ENCODE data around the gene SPTBN1. TPM values are rescaled to one million over a fixed set of nuclear protein-coding genes. Genes with fewer than 3 reads are reported as not detected.

Gene SPTBN1
- total RNA-seq, 1 donor from 2014 or later, result 70.3 TPM

DNA sequence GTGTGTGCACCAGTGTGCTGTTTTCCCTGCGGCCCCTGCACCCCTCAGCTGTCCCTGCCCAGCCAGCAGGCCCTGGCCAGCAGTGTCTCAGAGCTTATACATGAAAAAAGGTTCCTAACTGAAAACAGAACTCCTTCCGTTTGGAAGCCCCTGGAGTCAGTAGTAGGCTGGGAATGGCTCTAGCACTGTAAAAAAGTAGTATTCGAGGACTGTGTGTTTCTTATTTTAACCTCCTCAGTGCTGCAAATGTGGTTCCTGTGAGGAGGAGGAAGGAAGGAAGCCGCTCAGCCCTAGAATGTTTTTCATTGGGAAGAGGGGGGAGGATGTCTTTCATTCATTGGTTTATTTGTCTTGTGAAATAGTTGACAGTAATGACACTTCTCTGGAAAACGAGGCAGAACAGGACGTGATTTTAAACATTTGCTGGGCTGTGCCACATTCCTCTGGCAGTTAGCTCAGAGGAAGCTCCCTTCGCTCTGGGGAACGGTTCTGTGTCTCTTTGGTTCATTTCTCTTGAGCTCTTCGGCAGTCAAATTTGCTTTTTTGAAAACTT is 103.5 kb downstream of the SPTBN1 start:
- Mint-ChIP-seq H3K4me1 (ENCODE audit: low read depth) (peaks cover 56% of the 10 kb centered on the region), H3K4me3 (ENCODE audit: low read depth) (peak overlapping the region; percentile 90), H3K27ac (peak overlapping the region; percentile 88), H3K27me3 (ENCODE audit: low read depth) (no peaks in the 10 kb centered on the region), H3K36me3 (ENCODE audit: low read depth) (peaks cover 17% of the 10 kb centered on the region), H3K9me3 (no peaks in the 10 kb centered on the region)
- intact Hi-C loops (cut with micrococcal nuclease), result loop anchor here (1.0 to 10.0 kb wide), 7 partner anchors 12 to 595 kb away; partner anchors contain the start of gene RTN4
- no peak for DNase-seq (ENCODE audit: low spot score)

- Mint-ChIP-seq H3K9me3 (no peaks in the 10 kb centered on the region), H3K36me3 (ENCODE audit: low read depth) (peaks cover 24% of the 10 kb centered on the region), H3K27me3 (ENCODE audit: low read depth) (no peaks in the 10 kb centered on the region), H3K4me1 (ENCODE audit: low read depth) (peaks cover 59% of the 10 kb centered on the region), H3K27ac (peak overlapping the region; percentile 88), H3K4me3 (ENCODE audit: low read depth) (peak overlapping the region; percentile 90)
- intact Hi-C loops (cut with micrococcal nuclease), result loop anchor here (1.0 to 10.0 kb wide), 4 partner anchors 11 to 596 kb away; partner anchors contain the start of gene RTN4
- peak; percentile 37 for DNase-seq (ENCODE audit: low spot score)
Measured at GRCh38 chr2:54560146-54560881, 104.2 kb downstream of the SPTBN1 start.

GRCh38 chr2:54561010-54561409 is 104.9 kb downstream of the SPTBN1 start:
- Mint-ChIP-seq H3K36me3 (ENCODE audit: low read depth) (peaks cover 28% of the 10 kb centered on the region), H3K27me3 (ENCODE audit: low read depth) (no peaks in the 10 kb centered on the region), H3K27ac (peak overlapping the region; percentile 88), H3K4me3 (ENCODE audit: low read depth) (peak overlapping the region; percentile 90), H3K9me3 (no peaks in the 10 kb centered on the region), H3K4me1 (ENCODE audit: low read depth) (peaks cover 60% of the 10 kb centered on the region)
- no peak for DNase-seq (ENCODE audit: low spot score)
- intact Hi-C loops (cut with micrococcal nuclease), result loop anchor here (2.0 to 10.0 kb wide), 2 partner anchors 490 to 596 kb away; partner anchors contain the start of gene RTN4

DNA sequence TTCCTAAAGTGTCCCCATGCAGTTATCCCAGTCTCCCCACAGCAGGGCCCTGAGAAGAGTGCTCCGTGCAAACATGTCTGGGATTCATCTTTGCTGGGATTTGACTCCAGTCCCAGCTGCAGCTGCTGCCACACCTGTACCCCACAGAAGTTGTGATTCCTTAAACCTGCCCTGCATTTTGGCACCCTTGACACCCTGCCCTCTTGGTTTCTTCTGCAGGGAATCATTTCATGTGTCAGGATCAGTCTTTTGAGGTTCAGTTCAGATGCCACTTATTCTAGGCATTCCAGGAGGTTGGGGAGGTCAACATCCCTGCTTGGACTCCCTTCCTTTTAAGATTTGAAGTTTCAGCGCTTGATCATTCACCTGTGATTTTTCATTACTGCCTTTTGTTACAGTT is 108.3 kb downstream of the SPTBN1 start:
- H3K36me3 Mint-ChIP-seq (ENCODE audit: low read depth), result peaks cover 35% of the 10 kb centered on the region
- peaks cover 63% of the 10 kb centered on the region for H3K4me1 Mint-ChIP-seq (ENCODE audit: low read depth)
- H3K27me3 Mint-ChIP-seq (ENCODE audit: low read depth), result no peaks in the 10 kb centered on the region
- H3K27ac Mint-ChIP-seq, result no peak overlapping the region
- intact Hi-C loops (cut with micrococcal nuclease), result loop anchor here (10.0 kb wide), 1 partner anchor 600 kb away; no protein-coding TSS in a partner anchor
- DNase-seq (ENCODE audit: low spot score), result no peak
- H3K9me3 Mint-ChIP-seq, result no peaks in the 10 kb centered on the region
- H3K4me3 Mint-ChIP-seq (ENCODE audit: low read depth), result no peak overlapping the region

- H3K27ac Mint-ChIP-seq, result peak overlapping the region; percentile 40
Measured at GRCh38 chr2:54565551-54565950, 109.4 kb downstream of the SPTBN1 start.

DNA sequence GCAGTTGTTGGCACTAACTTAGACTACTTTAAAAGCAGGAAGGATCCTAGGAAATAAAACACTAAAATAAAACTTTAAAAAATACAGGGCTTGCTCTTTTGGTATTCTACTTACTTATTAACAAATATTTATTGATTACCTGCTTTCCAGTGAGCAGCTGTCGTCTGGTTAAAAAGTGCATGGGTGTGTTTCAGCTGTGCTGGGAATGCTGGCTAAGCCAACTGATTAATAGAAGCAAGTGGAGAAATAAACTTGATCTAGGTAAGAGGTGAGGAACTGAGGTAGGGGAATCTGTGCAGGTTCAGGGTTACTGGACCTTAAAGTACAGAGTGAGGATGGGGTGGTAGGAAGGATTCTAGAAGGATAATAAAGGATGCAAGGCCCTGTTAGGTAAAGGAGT is 110.8 kb downstream of the SPTBN1 start:
- Mint-ChIP-seq H3K27ac (peak overlapping the region; percentile 34), H3K4me1 (ENCODE audit: low read depth) (peaks cover 74% of the 10 kb centered on the region), H3K9me3 (no peaks in the 10 kb centered on the region), H3K36me3 (ENCODE audit: low read depth) (peaks cover 27% of the 10 kb centered on the region), H3K4me3 (ENCODE audit: low read depth) (no peak overlapping the region), H3K27me3 (ENCODE audit: low read depth) (no peaks in the 10 kb centered on the region)
- intact Hi-C loops (cut with micrococcal nuclease), result loop anchor here (10.0 kb wide), 1 partner anchor 602 kb away; no protein-coding TSS in a partner anchor
- no peak for DNase-seq (ENCODE audit: low spot score)

More at GRCh38 chr2:54565551-54565950, 109.4 kb downstream of the SPTBN1 start:
- peaks cover 27% of the 10 kb centered on the region for H3K36me3 Mint-ChIP-seq (ENCODE audit: low read depth)
- DNase-seq (ENCODE audit: low spot score), result no peak
- no peak overlapping the region for H3K4me3 Mint-ChIP-seq (ENCODE audit: low read depth)
- intact Hi-C loops (cut with micrococcal nuclease), result loop anchor here (10.0 kb wide), 1 partner anchor 601 kb away; no protein-coding TSS in a partner anchor
- no peaks in the 10 kb centered on the region for H3K27me3 Mint-ChIP-seq (ENCODE audit: low read depth)
- no peaks in the 10 kb centered on the region for H3K9me3 Mint-ChIP-seq
- peaks cover 74% of the 10 kb centered on the region for H3K4me1 Mint-ChIP-seq (ENCODE audit: low read depth)

DNA sequence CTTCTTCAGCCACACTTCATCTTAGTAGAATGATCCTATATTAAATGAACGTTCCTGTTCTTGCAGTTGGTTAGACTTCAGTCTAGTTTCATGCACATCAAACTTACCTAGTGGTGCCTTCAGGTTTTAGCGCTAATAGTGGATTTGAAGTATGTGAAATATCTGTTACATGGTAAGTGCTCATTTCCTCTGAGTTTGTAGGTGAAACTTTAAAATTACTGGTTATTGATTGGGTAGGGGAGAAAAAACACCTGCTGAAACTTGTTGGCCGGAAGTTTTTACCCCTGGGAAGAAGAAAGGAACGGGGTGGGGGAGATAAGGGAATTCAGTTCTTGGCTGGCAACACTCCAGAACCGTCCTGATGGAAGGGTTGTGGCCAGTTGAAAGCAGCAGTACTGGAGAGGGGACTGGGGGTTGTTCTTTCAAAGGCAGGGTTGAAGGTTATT is 112.8 kb downstream of the SPTBN1 start:
- Mint-ChIP-seq H3K4me1 (ENCODE audit: low read depth) (peaks cover 78% of the 10 kb centered on the region), H3K27me3 (ENCODE audit: low read depth) (no peaks in the 10 kb centered on the region), H3K27ac (peak overlapping the region; percentile 97), H3K9me3 (no peaks in the 10 kb centered on the region), H3K4me3 (ENCODE audit: low read depth) (peak overlapping the region; percentile 85), H3K36me3 (ENCODE audit: low read depth) (peaks cover 24% of the 10 kb centered on the region)
- no peak for DNase-seq (ENCODE audit: low spot score)
- intact Hi-C loops (cut with micrococcal nuclease), result loop anchor here (10.0 kb wide), 1 partner anchor 604 kb away; no protein-coding TSS in a partner anchor

DNA sequence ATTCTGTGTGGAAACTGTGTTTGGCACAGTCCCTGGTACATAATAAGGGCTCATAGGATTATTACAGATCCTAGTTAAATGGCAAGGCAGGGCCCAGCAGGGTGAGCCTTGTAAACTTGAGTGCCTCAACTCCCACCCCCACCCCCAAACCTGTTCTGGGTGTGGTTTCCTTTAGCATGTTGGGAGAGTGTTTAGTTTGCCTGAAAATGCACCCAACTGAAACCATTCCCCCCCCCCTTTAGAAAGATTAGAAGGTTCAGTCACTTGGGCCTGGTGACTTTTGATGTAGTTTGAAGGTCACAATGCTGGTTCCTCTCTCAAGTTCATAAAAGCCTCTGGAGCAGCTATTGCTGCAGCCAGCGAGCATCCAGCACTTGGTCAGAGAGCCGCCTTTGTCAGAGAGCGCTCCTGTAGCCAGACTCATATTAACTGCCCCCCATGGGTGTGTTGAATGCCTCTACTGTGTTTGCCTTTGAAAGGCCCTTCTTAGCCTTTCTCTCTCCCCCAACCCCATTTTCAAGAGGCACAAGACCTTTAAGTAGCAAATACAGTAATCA is 113.7 kb downstream of the SPTBN1 start:
- Mint-ChIP-seq H3K36me3 (ENCODE audit: low read depth) (peaks cover 16% of the 10 kb centered on the region), H3K27ac (peak overlapping the region; percentile 97), H3K4me3 (ENCODE audit: low read depth) (peak overlapping the region; percentile 85), H3K27me3 (ENCODE audit: low read depth) (no peaks in the 10 kb centered on the region), H3K4me1 (ENCODE audit: low read depth) (peaks cover 78% of the 10 kb centered on the region), H3K9me3 (no peaks in the 10 kb centered on the region)
- intact Hi-C loops (cut with micrococcal nuclease), result loop anchor here (5.0 to 10.0 kb wide), 5 partner anchors 435 to 1045 kb away; partner anchors contain the start of genes CFAP36 and PPP4R3B
- DNase-seq (ENCODE audit: low spot score), result peak; percentile 40

GRCh38 chr2:54570321-54570855 is 114.3 kb downstream of the SPTBN1 start:
- no peak for DNase-seq (ENCODE audit: low spot score)
- H3K27ac Mint-ChIP-seq, result peak overlapping the region; percentile 97
- peaks cover 11% of the 10 kb centered on the region for H3K36me3 Mint-ChIP-seq (ENCODE audit: low read depth)
- peak overlapping the region; percentile 85 for H3K4me3 Mint-ChIP-seq (ENCODE audit: low read depth)
- H3K9me3 Mint-ChIP-seq, result no peaks in the 10 kb centered on the region
- intact Hi-C loops (cut with micrococcal nuclease), result loop anchor here (5.0 to 10.0 kb wide), 4 partner anchors 434 to 1044 kb away; partner anchors contain the start of genes CFAP36 and PPP4R3B
- no peaks in the 10 kb centered on the region for H3K27me3 Mint-ChIP-seq (ENCODE audit: low read depth)
- H3K4me1 Mint-ChIP-seq (ENCODE audit: low read depth), result peaks cover 78% of the 10 kb centered on the region

GRCh38 chr2:54570925-54571694 is 115.0 kb downstream of the SPTBN1 start:
- Mint-ChIP-seq H3K4me1 (ENCODE audit: low read depth) (peaks cover 77% of the 10 kb centered on the region), H3K27ac (peak overlapping the region; percentile 97), H3K4me3 (ENCODE audit: low read depth) (peak overlapping the region; percentile 62), H3K27me3 (ENCODE audit: low read depth) (no peaks in the 10 kb centered on the region), H3K9me3 (no peaks in the 10 kb centered on the region), H3K36me3 (ENCODE audit: low read depth) (peaks cover 10% of the 10 kb centered on the region)
- intact Hi-C loops (cut with micrococcal nuclease), result loop anchor here (1.0 to 10.0 kb wide), 8 partner anchors 9 to 1044 kb away; partner anchors contain the start of genes CFAP36 and PPP4R3B
- peak; percentile 81 for DNase-seq (ENCODE audit: low spot score)

DNA sequence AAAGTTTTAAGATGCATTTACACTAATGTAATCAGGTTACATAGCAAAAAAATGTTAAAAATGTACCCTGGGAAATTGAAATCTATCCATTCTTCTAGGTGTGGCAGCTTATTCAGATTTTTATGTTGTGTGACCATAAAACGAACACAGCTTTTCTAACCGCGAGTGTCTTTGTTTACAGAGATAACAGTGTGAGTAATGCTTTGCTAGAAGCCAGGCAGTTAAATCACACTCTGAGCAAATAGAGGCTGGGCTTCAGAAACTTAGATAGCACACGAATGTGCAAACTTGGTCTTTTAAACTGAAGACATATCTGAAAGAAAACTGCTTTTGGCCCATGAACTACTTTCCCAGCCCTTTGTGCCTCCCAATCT is 116.1 kb downstream of the SPTBN1 start:
- intact Hi-C loops (cut with micrococcal nuclease), result loop anchor here (5.0 to 10.0 kb wide), 4 partner anchors 433 to 1043 kb away; partner anchors contain the start of genes CFAP36 and PPP4R3B
- H3K36me3 Mint-ChIP-seq (ENCODE audit: low read depth), result peaks cover 15% of the 10 kb centered on the region
- H3K4me1 Mint-ChIP-seq (ENCODE audit: low read depth), result peaks cover 83% of the 10 kb centered on the region
- DNase-seq (ENCODE audit: low spot score), result peak; percentile 35
- H3K4me3 Mint-ChIP-seq (ENCODE audit: low read depth), result peak overlapping the region; percentile 58
- H3K27ac Mint-ChIP-seq, result peak overlapping the region; percentile 97
- H3K27me3 Mint-ChIP-seq (ENCODE audit: low read depth), result no peaks in the 10 kb centered on the region
- H3K9me3 Mint-ChIP-seq, result no peaks in the 10 kb centered on the region

Measured in activated T-helper 2 cell treated with anti-CD3 and anti-CD28 coated beads, Interferon-gamma antibody, Interleukin-2, Interleukin-4, amounts not matched to agents 10 μg/mL and 5 μg/mL and 100 μg/mL, durations not matched to agents 14 hours and 24 hours and 36 hours (primary cell).